D721Med (cell line): ENCODE data around the gene NDUFS7.

Source experiments
- DNase-seq: peaks from one replicate; pipeline ENCODE4 v3.0.0; 2011; ENCODE audit warnings: low spot score; ENCODE audit not compliant: insufficient read length
- FAIRE-seq: peaks from 2 replicates; lab custom pipeline; 2011; peaks lifted over from hg19 to GRCh38; lab: Jason Lieb, UNC
- CTCF ChIP-seq: IDR thresholded peaks from 2 replicates; pipeline ENCODE4 v1.5.1; 2012; ENCODE audit warnings: mild to moderate bottlenecking, control low read depth; ENCODE audit not compliant: insufficient read depth; ENCODE audit errors: missing control alignments

NDUFS7 gene

GRCh38 chr19:1383312-1384084, at the start of gene NDUFS7:
Gene NDUFS7 (plus strand): TSS chr19:1383907. CDS start chr19:1383927, 20 bp downstream.
- TF ChIP-seq CTCF = peak; percentile 3
- DNase-seq (peak; percentile 58), FAIRE-seq (no peak)

GRCh38 chr19:1336079-1336684, 47.5 kb upstream of the NDUFS7 start:
- no peak for TF ChIP-seq CTCF
- FAIRE-seq (no peak), DNase-seq (no peak)

GRCh38 chr19:1340681-1341469, 42.8 kb upstream of the NDUFS7 start:
- no peak for TF ChIP-seq CTCF
- DNase-seq = no peak
- no peak for FAIRE-seq

GRCh38 chr19:1343041-1343440, 40.7 kb upstream of the NDUFS7 start:
- DNase-seq (no peak), FAIRE-seq (no peak)
- TF ChIP-seq CTCF = no peak

- TF ChIP-seq CTCF = no peak
- FAIRE-seq = no peak
- DNase-seq = no peak
These were observed 34.5 kb upstream of the NDUFS7 start for GRCh38 chr19:1349211-1349610.

- no peak for TF ChIP-seq CTCF
- no peak for FAIRE-seq
- no peak for DNase-seq
These were observed 32.8 kb upstream of the NDUFS7 start for GRCh38 chr19:1350867-1351266.
